MV-4-11 (cell line): ENCODE data around the gene TMPRSS2.

Experiments used
- DNase-seq: peaks from one replicate; lab custom pipeline; 2025; lab: John Stamatoyannopoulos, UW

TMPRSS2 gene

GRCh38 chr21:41481191-41481590 is 26.8 kb downstream of the TMPRSS2 start:
- no peak for DNase-seq

- DNase-seq = no peak
These were observed 27.8 kb downstream of the TMPRSS2 start for GRCh38 chr21:41480086-41480690.

GRCh38 chr21:41479686-41480085 is 28.3 kb downstream of the TMPRSS2 start:
- DNase-seq = no peak

GRCh38 chr21:41478319-41479177 is 29.4 kb downstream of the TMPRSS2 start:
- DNase-seq = peak; percentile 58

- peak; percentile 29 for DNase-seq
These were observed 30.2 kb downstream of the TMPRSS2 start for GRCh38 chr21:41477641-41478318.

- DNase-seq = no peak
These were observed 32.1 kb downstream of the TMPRSS2 start for GRCh38 chr21:41475714-41476420.

GRCh38 chr21:41472753-41473548 is 35.0 kb downstream of the TMPRSS2 start:
- no peak for DNase-seq

GRCh38 chr21:41470054-41470453 is 37.9 kb downstream of the TMPRSS2 start:
- DNase-seq = no peak

- no peak for DNase-seq
These were observed 41.7 kb downstream of the TMPRSS2 start for GRCh38 chr21:41466024-41466820.

GRCh38 chr21:41465176-41465781 is 42.7 kb downstream of the TMPRSS2 start:
- DNase-seq = peak; percentile 11

GRCh38 chr21:41460578-41461527 is 47.1 kb downstream of the TMPRSS2 start:
- DNase-seq = peak; percentile 35

- no peak for DNase-seq
These were observed 47.9 kb downstream of the TMPRSS2 start for GRCh38 chr21:41459884-41460534.

- DNase-seq = no peak
These were observed 49.4 kb downstream of the TMPRSS2 start for GRCh38 chr21:41458559-41458958.

GRCh38 chr21:41458121-41458520 is 49.8 kb downstream of the TMPRSS2 start:
- no peak for DNase-seq

GRCh38 chr21:41453761-41454160 is 54.2 kb downstream of the TMPRSS2 start:
- no peak for DNase-seq

- no peak for DNase-seq
These were observed 54.8 kb downstream of the TMPRSS2 start for GRCh38 chr21:41453198-41453597.

GRCh38 chr21:41451753-41452676 is 55.9 kb downstream of the TMPRSS2 start:
- no peak for DNase-seq
